ENCODE measurements around the gene SULT1A2. TPM values are rescaled to one million over a fixed set of nuclear protein-coding genes. Genes with fewer than 3 reads are reported as not detected.

Gene SULT1A2
- total and polyA plus RNA-seq, 2 of the 13 experiments (the other 11 are each of a cell fraction or from before 2014, with no cell fraction given) = 33.0 to 34.2 TPM

DNA sequence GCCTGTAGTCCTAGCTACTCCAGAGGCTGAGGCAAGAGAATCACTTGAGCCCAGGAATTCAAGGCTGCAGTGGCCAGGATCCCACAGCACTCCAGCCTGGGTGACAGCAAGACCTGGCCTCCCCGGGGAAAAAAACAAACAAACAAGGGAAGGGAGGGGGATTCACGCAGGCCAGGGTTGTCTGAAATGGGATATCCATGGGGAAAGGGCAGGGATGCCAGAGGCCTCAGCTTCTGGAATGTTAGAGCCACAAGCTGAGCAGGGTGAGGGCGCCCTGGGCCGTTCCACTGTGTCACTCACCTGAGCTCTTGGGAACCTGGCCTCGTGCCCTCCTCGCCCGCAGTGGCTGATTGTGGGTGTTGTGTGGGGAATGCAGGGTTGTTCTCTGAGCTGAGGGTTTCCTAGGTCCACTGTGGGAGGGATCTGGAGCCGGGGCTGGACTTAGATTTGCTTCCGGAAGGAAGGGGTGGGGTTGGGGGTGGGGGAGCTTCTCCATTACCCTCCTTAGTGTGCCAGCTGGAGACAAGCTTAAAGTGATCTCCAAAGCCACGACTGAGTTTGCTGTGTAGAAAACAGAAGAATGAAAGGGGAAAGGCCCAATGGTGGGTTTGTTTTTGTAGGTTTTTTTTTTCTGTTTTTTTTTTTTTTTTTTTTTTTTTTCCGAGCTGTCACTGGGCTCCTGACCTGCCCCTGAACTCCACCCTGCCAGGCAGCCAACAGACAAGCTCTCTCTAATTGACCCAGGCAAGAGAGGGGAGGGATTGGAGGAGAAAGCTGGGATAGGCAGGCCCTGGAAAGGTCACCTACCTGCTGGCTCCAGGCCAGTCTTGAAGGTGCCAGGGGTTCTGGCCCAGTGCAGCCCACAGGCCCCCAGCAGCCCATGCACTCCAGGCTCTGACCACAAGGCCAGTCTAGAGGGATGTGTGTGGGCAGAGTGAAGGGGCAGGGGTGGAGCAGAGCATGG, 13.1 kb upstream of the SULT1A2 start, which contains the start of gene SULT1A1 (continued):
- peak; percentile 46 for TF ChIP-seq ZNF407 (CRISPR knock-in tag; IDR thresholded peaks at IDR 0.05; ENCODE audit: not compliant biosample characterization)
- no peak for TF ChIP-seq KIAA2018 (CRISPR knock-in tag; IDR thresholded peaks at IDR 0.05; ENCODE audit: borderline replicate concordance)
- TF ChIP-seq GABPA (IDR thresholded peaks at IDR 0.05; ENCODE audit: low read depth, low read length) = no peak; the same call in 1 of the 2 replicates
- peak; percentile 82 for TF ChIP-seq GABPA (CRISPR knock-in tag; IDR thresholded peaks at IDR 0.05; ENCODE audit: low read depth)
- TF ChIP-seq MIXL1 (CRISPR knock-in tag; IDR thresholded peaks at IDR 0.05) = peak; percentile 59; the same call in 1 of the 2 replicates
- TF ChIP-seq, protein P1, sequence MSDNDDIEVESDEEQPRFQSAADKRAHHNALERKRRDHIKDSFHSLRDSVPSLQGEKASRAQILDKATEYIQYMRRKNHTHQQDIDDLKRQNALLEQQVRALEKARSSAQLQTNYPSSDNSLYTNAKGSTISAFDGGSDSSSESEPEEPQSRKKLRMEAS (IDR thresholded peaks at IDR 0.05) = peak; percentile 81
- 0 out of 2 replicates have a peak, but pooled peaks have one; percentile 23 for TF ChIP-seq ZNF101 (CRISPR knock-in tag; IDR thresholded peaks at IDR 0.05; ENCODE audit: borderline replicate concordance, low read depth)
- no peak; the same call in none of the 2 replicates for TF ChIP-seq IRF2 (CRISPR knock-in tag; IDR thresholded peaks at IDR 0.05)
- TF ChIP-seq EP300 (IDR thresholded peaks at IDR 0.05; ENCODE audit: low read depth in 2 of 2, low read length in 2 of 2) = no peak; a peak in 1 of 4 replicates
- TF ChIP-seq EP300 (CRISPR knock-in tag; IDR thresholded peaks at IDR 0.05; ENCODE audit: borderline replicate concordance) = no peak; the same call in 1 of the 2 replicates
- no peak for TF ChIP-seq TCF7L2 (IDR thresholded peaks at IDR 0.05; ENCODE audit: low read depth, low read length)
